PC-3 (cell line): ENCODE data around the gene MEGF10. TPM values are rescaled to one million over a fixed set of nuclear protein-coding genes. Genes with fewer than 3 reads are reported as not detected.

ENCODE experiments used
- ATAC-seq: fragments of 200-7000 bp; cut with Tn5 transposase; 2 replicates; pipeline ENCODE4 v1.9.1; 2020; ENCODE audit warnings: mild to moderate bottlenecking, moderate library complexity
- BruUV-seq: library from RNA; stranded (reverse); fragments of 400-500 nt; replicated peaks from 2 replicates; lab custom pipeline; 2021; lab: Mats Ljungman, UMichigan
- CTCF ChIA-PET: fragments of 300-600 bp; sonication (Branson Sonifier 250); formaldehyde crosslinking; loops from one replicate; lab custom pipeline; 2022; ENCODE audit warnings: antibody characterized with exemption; lab: Charles Lee
- POLR2A ChIA-PET: fragments of 300-600 bp; sonication (Branson Sonifier 250); formaldehyde crosslinking; loops from one replicate; lab custom pipeline; 2022; ENCODE audit warnings: antibody characterized with exemption; ENCODE audit not compliant: unreplicated experiment; lab: Charles Lee
- DNase-seq: peaks from one replicate; pipeline ENCODE4 v3.0.0-alpha.2; 2015
- H2AFZ ChIP-seq: fragments of 300-600 bp; sonication (generic); 2 replicates; pipeline ENCODE4 v1.6.0; 2016; ENCODE audit warnings: antibody characterized with exemption, low read length
- H3F3A ChIP-seq: fragments of 300-600 bp; sonication (generic); one replicate; pipeline ENCODE4 v1.6.0; 2017; ENCODE audit warnings: antibody characterized with exemption, low read length, control low read depth, mild to moderate bottlenecking; ENCODE audit not compliant: unreplicated experiment
- H3K27ac ChIP-seq: fragments of 300-600 bp; sonication (generic); 2 replicates; pipeline ENCODE4 v1.5.1; 2016; ENCODE audit warnings: mild to moderate bottlenecking, low read length
- H3K27me3 ChIP-seq: fragments of 300-600 bp; sonication (generic); 2 replicates; pipeline ENCODE4 v1.6.1; 2016; ENCODE audit warnings: low read length, mixed read lengths
- H3K36me3 ChIP-seq: fragments of 300-600 bp; sonication (generic); 2 replicates; pipeline ENCODE4 v1.6.1; 2016; ENCODE audit warnings: low read depth, mixed run types, low read length, mixed read lengths
- H3K4me1 ChIP-seq: fragments of 300-600 bp; sonication (generic); 2 replicates; pipeline ENCODE4 v1.5.1; 2016; ENCODE audit warnings: low read length; ENCODE audit not compliant: insufficient read depth
- H3K4me2 ChIP-seq: fragments of 300-600 bp; sonication (generic); 2 replicates; pipeline ENCODE4 v1.6.0; 2016; ENCODE audit warnings: low read length
- H3K4me3 ChIP-seq: fragments of 300-600 bp; sonication (generic); 2 replicates; pipeline ENCODE4 v1.5.1; 2016; ENCODE audit warnings: mild to moderate bottlenecking, low read length, mixed read lengths
- H3K79me2 ChIP-seq: fragments of 300-600 bp; sonication (generic); 2 replicates; pipeline ENCODE4 v1.6.1; 2017; ENCODE audit warnings: low read length, mixed read lengths
- H3K9ac ChIP-seq: fragments of 300-600 bp; sonication (generic); 2 replicates; pipeline ENCODE4 v1.6.0; 2016; ENCODE audit warnings: mild to moderate bottlenecking, low read length
- H3K9me2 ChIP-seq: fragments of 300-600 bp; sonication (generic); replicated peaks from 2 replicates; pipeline ENCODE4 v1.6.1; 2016; ENCODE audit warnings: mixed run types, low read length, mixed read lengths
- H3K9me3 ChIP-seq: fragments of 300-600 bp; sonication (generic); 2 replicates; pipeline ENCODE4 v1.6.1; 2016; ENCODE audit warnings: low read length, mixed read lengths
- H4K20me1 ChIP-seq: fragments of 300-600 bp; sonication (generic); 2 replicates; pipeline ENCODE4 v1.6.1; 2016; ENCODE audit warnings: low read length, mixed read lengths
- CTCF ChIP-seq: fragments of 300-600 bp; sonication (generic); conservative IDR thresholded peaks from 2 replicates; pipeline ENCODE4 v1.5.1; 2017; ENCODE audit warnings: antibody characterized with exemption, low read depth, mild to moderate bottlenecking, low read length
- EZH2 ChIP-seq: fragments of 300-600 bp; sonication (generic); IDR thresholded peaks from one replicate; pipeline ENCODE4 v1.6.1; 2017; ENCODE audit warnings: antibody characterized with exemption, mild to moderate bottlenecking, low read length; ENCODE audit not compliant: unreplicated experiment
- EZH2phosphoT487 ChIP-seq: fragments of 300-600 bp; sonication (generic); IDR thresholded peaks from 2 replicates; pipeline ENCODE4 v1.6.1; 2018; ENCODE audit warnings: mild to moderate bottlenecking, antibody characterized with exemption, low read length, borderline replicate concordance
- intact Hi-C: fragments of 100-400 bp; cut with micrococcal nuclease; formaldehyde crosslinking; loops from 2 replicates; pipeline ENCODE4 v1.9.0; 2023
- total RNA-seq: library from RNA; depleted of rRNA; stranded (reverse); fragments of >200 nt; gene quantifications from 2 replicates; pipeline ENCODE4 v1.2.3, GENCODE V29; 2014

The MEGF10 gene
- total RNA-seq, 1 experiment from 2014 or later, result not detected

GRCh38 chr5:127431977-127432585 is 141.5 kb downstream of the MEGF10 start:
- Histone ChIP-seq H3K9ac (no peak overlapping the region), H3K4me3 (no peak overlapping the region), H3K4me1 (0 out of 2 replicates have a peak, but pooled peaks cover 3% of the 10 kb centered on the region), H3K27ac (no peak overlapping the region), H3K27me3 (peaks cover 17% of the 10 kb centered on the region), H3K4me2 (no peak overlapping the region), H3K9me3 (no peaks in the 10 kb centered on the region), H3F3A (no peaks in the 10 kb centered on the region), H3K36me3 (no peaks in the 10 kb centered on the region), H3K9me2 (no peaks in the 10 kb centered on the region), H3K79me2 (no peaks in the 10 kb centered on the region), H4K20me1 (no peaks in the 10 kb centered on the region), H2AFZ (no peak overlapping the region)
- no peak for TF ChIP-seq EZH2phosphoT487
- no peak for TF ChIP-seq EZH2
- TF ChIP-seq CTCF, result no peak
- no TSS peak for BruUV-seq
- ChIA-PET CTCF (no interaction called here), POLR2A (no interaction called here)
- DNase-seq (no peak), ATAC-seq (no peak)
- intact Hi-C loops, result no loop called here

- no peaks in the 10 kb centered on the region for H3K36me3 ChIP-seq
- H3K9ac ChIP-seq, result no peak overlapping the region
- 0 out of 2 replicates have a peak, but pooled peaks cover 3% of the 10 kb centered on the region for H3K4me1 ChIP-seq
- no peak overlapping the region for H3K4me2 ChIP-seq
- ChIA-PET POLR2A (no interaction called here), CTCF (no interaction called here)
- no peak overlapping the region for H3K27ac ChIP-seq
- intact Hi-C loops, result no loop called here
- H4K20me1 ChIP-seq, result no peaks in the 10 kb centered on the region
- H3K9me3 ChIP-seq, result no peaks in the 10 kb centered on the region
- TF ChIP-seq EZH2 (no peak), CTCF (no peak), EZH2phosphoT487 (no peak)
- DNase-seq, result no peak
- no peaks in the 10 kb centered on the region for H3K79me2 ChIP-seq
- H3K27me3 ChIP-seq, result peaks cover 26% of the 10 kb centered on the region
- H3K9me2 ChIP-seq, result no peaks in the 10 kb centered on the region
- BruUV-seq, result no TSS peak
- no peak for ATAC-seq
- H3K4me3 ChIP-seq, result no peak overlapping the region
- H2AFZ ChIP-seq, result no peak overlapping the region
- H3F3A ChIP-seq, result no peaks in the 10 kb centered on the region
These were observed 142.9 kb downstream of the MEGF10 start for GRCh38 chr5:127433526-127433925.

- Histone ChIP-seq H3K9me3 (no peaks in the 10 kb centered on the region), H3K4me1 (0 out of 2 replicates have a peak, but pooled peaks cover 3% of the 10 kb centered on the region), H3K9ac (no peak overlapping the region), H3K9me2 (no peaks in the 10 kb centered on the region), H3K36me3 (no peaks in the 10 kb centered on the region), H3F3A (no peaks in the 10 kb centered on the region), H3K4me2 (no peak overlapping the region), H2AFZ (no peak overlapping the region), H4K20me1 (no peaks in the 10 kb centered on the region), H3K27ac (no peak overlapping the region), H3K79me2 (no peaks in the 10 kb centered on the region), H3K4me3 (no peak overlapping the region), H3K27me3 (peaks cover 36% of the 10 kb centered on the region)
- DNase-seq (no peak), ATAC-seq (no peak)
- ChIA-PET POLR2A (no interaction called here), CTCF (no interaction called here)
- no TSS peak for BruUV-seq
- intact Hi-C loops, result no loop called here
- no peak for TF ChIP-seq EZH2
These were observed 144.0 kb downstream of the MEGF10 start for GRCh38 chr5:127434588-127434987.
